SKM-1 (cell line): Measurements from ENCODE around the gene ASS1.
"Not testable (repeated sequence)": the region's sequence is repeated elsewhere in the genome, so short reads cannot be mapped to it uniquely, and the experiment has no call there.

Experiments
- DNase-seq: peaks from one replicate; lab custom pipeline; 2025; ENCODE audit not compliant: unreplicated experiment; lab: John Stamatoyannopoulos, UW

ASS1 gene

DNA sequence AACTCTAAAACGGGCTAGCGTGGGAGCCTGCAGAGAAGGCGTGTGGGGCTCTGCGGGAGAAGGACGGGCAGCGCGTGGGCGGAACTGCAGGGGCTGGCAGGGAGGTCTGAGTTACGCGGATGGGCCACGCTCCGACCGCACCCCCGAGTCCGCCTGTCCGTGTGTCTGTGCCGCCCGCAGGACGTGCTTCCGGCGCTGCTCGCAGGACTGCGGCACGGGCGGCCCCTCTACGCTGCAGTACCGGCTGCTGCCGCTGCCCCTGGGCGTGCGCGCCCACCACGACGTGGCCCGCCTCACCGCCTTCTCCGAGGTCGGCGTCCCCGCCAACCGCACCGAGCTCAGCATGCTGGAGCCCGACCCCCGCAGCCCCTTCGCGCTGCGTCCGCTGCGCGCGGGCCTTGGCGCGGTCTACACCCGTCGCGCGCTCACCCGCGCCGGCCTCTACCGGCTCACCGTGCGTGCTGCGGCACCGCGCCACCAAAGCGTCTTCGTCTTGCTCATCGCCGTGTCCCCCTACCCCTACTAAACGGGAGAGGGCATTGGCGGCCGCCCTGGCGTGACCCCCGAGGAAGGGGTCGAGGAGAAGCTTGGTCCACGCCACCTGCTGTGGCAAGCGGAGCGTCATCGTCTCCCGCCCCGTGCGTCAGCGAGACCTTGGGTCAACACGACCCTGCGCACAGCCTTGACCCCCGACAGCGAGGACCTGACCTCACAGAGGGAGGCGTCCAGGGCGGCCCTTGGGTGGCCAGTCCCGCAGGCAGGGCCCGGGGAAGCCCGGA is 11.4 kb upstream of the ASS1 start:
- DNase-seq: no peak

DNA sequence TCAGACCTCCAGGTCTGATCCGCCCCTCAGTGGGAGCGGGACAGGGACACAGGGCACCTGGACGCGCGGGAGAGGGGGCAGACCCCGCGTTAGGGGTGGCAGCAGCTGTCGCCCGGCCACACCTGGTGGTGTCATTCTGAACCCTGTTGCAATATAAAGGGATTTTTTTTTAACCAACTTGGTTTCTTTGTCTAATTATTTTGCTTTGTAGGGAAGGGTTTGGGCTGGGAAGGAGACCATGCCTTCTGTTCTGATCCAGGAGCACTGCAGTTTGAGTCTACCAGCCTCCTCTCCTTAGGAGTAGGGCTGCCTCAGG is 10.9 kb upstream of the ASS1 start:
- DNase-seq: no peak

DNA sequence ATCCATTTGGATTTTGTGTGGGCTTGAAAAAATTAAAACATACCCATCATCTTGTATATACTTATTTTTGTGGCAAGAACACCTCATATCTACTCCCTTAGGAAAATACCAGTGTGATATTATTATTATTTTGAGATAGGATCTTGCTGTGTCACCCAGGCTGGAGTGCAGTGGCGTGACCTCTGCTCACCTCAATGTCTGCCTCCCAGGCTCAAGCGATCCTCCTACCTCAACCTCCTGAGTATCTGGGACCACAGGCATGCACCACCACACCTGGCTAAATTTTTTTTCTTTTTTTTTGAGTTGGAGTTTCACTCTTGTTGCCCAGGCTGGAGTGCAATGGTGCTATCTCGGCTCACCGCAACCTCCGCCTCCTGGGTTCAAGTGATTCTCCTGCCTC is 10.1 kb upstream of the ASS1 start:
- DNase-seq: not testable (repeated sequence)

DNA sequence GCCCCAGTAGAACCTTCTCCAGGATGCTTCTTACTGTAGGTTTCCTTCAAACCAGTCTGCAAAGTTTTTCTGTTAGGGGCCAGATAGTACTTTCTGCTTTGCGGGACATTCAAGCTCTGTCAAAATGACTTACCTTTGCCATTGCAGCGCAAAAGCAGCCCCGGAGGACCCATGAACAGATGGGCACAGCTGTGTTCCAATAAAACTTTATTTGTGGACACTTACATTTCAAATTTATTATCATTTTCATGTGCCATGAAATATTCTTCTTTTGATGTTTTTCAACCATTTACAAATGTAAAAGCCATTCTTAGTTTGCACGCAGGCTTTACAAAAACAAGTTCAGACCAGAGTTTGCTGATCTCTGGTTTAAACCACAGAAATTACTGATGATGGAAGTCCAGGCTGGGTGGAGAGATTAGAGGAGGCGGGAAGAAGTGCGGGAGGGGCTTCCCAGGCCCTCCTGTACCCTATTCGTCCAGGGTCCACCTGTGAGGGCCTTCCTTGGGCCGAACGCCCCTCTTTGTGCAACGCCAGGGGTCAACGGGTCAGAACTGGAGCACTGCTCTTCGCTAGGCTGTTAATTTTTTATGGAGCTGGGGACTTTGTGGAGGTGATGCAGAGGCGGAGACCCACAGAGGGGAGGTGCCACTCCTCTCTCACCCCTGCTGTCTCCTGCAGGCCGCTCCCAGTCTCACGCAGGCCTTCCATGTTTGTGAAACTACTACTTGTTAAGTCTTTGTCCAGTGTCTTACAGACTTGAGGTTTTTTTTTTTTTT is 7.6 kb upstream of the ASS1 start:
- DNase-seq: no peak

DNA sequence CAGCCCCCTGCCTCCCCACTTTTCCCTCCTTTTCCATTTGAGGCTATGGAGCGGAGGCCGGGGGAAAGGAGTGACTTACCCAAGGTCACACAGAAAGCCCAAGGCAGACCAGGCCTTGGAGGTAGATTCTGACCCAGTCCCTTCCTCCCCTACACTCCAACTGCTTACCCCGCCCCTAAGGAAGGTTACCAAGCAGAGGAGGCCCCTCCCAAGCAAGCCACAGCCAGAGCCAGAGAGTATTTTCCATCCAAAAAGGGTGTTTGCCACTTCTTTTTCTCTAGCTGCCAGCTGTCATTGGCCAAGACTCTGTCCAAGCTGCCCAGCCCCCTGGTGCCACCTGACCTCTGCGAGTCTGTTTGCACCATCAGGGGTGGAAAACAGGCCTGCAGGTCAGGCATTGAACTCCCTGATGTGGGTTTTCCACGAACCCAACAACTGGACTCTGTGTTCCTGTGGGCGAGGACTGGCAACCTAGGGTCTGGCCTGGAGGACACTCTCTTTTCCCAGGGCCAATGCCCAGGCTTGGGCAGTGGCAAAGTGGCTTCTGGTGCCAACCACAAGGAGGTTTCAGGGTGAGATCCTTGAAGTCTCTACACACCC is 6.3 kb upstream of the ASS1 start:
- no peak for DNase-seq

DNA sequence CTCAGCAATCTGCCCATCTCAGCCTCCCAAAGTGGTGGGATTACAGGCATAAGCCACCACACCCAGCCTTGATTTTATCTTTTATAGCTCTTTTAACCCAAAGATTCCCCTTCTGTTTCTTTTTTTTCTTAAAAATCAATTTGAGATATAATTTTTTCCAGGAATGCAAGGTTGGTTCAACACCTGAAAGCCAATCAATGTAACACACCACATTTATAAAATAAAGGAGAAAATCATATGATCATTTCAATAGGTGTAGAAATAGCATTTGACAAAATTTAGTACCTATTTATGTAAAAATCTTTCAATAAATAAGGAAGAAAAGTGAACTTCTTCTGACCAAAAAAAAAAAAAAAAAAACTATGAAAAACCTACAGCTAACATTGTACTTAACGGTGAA is 3.7 kb upstream of the ASS1 start:
- no peak for DNase-seq

DNA sequence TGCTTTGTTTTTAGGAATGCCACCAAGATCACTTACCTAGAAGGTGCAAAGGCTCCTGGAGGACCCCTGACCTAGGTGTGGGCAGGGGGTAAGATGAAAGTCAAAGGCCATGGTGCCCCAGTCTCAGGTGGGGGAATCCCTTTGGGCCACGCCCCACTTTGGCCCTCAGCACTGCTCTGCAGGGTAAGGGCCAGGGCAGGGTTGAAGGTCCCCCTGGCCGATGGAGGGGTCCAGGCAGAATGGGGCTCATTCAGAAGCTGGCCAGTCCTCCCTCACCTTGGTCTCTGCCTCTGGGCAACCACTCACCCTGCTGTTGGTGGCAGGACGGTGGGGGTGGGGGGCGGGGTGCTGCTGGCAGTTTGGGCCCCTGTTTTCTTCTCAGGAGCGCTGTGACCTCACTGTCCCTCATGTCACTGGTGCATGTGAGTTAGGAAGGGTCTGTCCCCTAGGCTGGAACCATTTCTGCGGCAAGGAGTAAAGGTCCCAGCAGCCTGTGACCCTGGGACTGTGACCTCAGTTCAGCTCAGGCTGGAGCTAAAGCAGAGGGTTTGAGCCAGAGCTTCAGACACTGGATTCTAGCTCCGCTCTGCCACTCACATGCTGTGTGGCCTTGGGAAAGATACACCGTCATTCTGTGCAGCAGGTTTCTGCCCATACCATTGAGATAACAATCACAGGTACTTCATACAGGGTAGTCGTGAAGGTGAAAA is 1.9 kb upstream of the ASS1 start:
- no peak for DNase-seq

DNA sequence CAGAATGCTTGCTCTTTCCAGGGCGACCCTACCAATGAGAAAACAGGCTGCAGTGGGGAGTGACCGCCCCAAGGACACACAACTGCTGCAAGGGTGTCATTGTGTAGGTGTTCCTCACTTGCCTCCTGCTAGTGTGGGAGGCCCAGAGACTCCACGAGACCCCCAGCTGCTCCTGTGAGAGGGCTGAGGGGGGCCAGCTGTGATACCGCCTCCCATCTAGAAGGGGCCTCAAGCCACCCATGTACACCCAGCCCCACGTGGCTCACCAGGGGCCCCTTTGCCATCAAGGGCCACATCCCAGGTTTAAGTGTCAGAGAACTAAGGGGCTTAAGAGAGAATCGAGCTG is 1.3 kb upstream of the ASS1 start:
- DNase-seq: no peak

DNA sequence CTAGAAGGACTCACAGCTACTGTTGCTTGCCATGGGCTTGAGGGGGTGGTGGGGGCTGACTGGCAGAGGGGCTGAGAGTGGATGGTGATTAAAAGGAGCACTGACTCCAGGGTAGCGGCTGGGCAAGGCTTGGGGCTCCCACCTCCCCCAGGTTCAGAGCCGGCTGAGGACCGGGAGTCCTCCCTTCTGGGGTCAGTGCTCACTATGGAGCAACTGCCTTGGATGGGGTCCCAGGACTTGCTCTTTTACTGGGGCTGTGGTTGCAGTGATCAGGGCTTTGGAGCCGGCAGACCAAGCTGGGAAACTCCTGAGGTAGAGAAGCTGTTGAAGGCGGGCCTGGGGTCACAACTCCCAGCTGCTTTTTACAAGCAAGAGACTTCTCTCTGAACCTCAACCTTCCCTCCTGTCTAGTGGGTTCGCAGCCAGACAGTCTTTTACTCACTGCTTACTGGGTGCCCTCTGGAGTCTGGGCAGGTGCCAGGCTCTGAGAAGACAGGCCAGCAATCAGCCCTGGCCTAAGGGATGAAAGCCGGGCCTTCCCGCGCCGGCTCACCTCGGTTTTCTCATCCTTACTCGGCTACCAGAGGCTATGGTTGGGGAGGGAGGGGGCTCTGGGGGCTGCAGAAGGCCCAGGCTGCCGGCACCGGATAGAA is 795 bp upstream of the ASS1 start:
- DNase-seq: no peak

DNA sequence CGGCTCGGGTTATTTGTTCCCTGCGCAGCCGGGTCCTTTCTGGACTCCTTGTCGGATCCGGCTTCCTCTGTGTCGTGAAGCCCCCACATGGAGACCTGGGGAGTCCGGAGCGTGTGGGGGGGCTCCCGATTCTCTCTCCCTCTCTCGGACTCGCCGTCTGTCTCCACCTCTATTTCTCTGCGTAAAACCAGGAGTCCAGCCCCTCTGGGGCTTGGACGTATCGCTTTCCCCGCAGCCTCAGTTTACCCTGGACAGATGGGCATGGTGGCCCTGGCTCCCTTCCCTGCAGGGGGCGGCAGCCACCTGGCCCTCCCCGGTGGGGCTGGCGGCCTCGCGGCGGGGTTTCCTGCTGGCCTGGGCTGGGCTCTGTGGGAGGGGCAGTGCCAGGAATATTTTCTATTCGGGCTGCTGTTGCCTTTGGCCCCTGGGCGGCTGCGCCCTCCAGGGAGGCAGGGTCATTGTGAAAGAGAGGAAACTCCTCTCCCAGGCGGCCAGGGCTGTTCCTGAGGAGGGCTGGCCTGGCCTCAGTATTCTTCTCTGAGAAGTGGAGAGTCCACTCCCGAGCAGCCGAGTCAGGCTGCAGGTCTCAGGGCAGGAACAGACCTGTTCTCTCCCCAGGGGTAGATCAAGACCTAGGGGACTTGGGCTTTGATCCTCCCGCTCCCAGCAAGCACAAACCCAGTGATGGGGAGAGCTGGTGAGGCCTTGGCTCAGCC is 665 bp downstream of the ASS1 start:
- DNase-seq: no peak

DNA sequence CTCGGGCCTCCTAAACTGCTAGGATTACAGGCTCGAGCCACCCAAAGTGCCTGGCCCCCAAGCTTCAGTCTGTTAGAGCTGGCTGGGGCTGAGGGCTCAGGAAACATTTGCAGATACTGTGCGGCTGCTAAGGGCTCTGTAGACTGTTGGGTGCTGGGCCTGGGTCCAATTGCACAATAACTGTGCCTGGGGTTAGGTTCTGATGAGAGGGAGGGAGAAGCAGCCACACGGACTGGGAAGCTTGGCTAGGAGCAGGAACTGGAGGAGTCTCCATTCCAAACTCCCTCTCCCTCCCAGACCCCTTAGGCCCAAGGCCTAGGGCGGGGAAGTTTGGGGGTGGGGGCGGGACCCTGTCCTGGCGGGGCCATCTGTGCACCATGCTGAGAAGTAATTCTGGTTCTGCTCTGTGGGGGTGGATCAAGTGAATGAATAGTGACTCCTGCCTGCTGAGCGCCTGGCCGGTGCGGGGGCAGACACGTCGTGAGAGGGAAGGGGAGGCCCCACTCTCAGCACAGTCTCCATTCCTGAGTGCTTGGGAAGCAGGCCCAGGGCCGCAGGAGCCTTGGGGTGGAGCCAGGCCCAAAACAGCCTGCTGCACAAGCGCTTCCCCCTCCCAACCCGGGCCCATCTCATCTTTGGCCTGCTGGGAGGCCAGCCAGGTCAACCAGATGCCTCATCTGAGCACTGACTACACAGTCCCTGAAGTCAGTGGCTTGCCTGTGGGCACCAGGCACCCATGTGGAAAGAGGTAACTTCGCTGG is 1.5 kb downstream of the ASS1 start:
- no peak for DNase-seq

DNA sequence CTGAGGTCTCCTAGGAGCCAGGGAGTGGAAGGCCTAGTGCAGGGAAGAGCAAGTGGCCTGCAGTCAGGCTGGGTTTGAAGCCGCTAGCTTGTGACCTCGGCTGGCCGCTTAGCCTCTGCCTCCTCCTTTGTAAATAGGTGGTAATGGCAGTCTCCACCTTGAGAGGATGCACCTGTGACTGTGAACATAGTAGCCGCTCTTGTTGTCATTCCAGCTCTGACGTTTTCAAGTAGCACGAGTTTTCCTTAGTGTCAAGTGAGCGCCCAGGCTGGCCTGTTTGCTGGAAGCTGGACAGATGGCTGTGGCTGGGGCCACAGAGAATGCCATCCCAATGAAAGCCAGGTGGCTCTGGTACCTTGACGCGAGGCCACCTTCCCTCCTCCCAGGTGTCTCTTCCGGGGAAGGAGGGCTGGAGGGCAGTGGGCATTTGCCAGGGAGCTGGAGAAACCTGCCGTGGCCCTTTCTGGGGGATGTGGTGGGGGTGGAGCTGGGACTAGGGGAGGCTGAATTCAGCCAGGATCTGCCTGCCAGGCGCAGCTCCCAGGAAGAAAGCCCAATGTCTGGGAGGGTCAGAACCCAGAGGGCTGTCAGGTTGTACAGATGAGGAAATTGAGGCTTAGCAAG is 2.5 kb downstream of the ASS1 start:
- no peak for DNase-seq

DNA sequence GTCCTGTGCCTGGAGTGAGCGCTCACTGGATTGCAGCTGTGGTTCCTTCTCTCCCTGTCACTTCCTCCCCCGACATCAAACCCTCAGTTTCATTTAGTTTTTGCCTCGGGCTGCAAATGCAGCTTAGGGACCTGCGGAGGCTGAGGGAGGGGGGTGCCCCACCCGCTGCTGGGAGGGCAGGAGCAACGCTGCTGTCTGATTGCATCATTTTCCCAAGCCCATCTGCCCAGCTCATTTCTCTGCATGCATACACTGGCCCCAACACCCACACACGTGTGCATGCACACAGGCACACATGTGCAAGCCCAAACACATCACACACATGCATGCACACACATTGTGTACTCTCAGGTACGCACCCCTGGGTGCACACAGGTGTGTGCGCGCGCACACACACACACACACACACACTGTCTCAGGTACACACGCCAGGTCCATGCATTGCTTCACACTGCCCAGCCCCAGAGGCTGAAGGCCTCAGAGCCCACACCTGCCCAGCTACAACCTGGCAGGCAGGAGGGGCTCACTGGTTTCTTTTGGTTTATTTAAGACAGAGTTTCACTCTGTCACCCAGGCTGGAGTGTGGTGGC is 3.4 kb downstream of the ASS1 start:
- DNase-seq: peak; percentile 60

DNA sequence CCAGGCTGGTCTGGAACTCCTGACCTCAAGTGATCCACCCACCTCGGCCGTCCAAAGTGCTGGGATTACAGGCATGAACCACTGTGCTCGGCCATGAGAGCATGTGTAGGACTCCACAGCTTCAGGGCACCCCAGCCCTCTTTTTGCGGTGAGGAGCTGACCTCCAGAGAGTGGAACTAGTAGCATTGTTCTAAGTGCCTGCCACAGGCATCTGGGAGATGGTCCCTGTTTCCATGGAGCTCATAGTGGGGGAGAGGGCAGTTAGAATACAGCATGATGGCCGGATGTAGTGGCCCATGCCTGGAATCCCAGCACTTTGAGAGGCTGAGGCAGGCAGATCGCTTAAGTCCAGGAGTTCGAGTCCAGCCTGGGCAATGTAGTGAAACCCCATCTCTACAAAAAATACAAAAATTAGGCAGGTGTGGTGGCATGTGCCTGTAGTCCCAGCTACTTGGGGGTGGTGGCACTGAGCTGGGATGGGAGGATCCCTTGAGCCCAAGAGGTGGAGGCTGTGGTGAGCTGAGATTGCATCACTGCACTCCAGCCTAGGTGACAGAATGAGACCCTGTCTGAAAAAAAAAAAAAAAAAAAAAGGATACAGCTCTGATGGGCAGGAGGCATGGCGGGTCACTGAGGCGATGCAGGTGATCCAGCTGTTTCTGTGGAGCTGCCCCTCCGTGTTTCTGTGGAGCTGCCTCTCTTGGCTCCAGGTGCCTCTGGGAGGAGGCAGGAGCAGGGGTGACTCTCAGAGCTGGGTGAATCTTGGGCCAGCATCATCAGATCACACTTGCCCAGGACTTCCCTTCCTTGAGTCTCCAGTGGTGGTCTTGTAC is 4.2 kb downstream of the ASS1 start:
- DNase-seq: no peak

DNA sequence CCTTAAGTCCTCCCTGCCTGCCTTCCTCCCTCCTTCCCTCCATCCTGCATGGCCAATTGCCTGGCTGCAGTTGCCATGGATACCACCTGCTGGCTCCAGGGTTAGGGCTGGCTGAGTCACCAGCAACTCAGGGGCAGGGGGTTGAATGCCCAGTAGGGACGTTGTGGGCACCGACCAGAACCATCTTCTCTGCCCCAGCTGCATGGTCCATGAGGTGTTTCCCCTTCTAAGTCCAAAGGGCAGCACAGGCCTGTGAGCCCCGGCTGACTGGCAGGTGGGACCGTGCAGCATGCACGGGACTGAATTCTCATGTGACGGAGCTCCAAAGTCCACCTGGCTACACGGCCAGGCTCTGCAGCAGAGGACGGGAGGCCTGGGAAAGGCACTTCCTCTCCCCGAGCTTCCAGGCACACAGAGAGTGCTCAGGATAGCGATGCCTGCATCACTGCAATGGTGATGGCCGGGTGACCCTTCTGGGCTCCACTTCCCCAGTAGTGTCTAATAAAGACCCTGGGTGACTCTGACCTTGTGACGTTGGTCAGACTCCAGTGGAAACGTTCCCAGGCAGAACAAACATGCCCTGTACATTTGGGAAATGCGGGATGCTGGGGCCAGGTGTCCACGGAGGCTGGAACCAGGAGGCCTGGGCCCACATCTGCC is 5.7 kb downstream of the ASS1 start:
- DNase-seq: no peak

DNA sequence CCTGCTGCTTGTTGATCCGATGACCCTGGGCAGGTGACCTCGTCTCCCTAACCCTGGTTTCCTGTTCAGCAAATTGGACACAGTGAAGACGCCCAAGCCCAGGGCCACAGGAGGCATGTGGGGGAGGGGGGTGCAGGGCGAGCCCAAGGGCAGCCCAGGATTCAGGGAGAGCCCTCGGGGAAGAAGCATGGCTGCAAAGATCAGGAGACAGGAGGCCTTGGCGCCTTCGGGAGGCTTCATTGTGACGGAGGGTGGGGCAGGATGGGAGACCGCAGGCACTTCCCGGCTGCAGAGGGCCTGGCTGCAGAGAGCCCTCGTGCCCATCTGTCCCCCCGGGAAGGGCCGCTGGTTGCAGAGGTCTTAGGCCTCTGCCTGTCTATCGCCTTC is 6.2 kb downstream of the ASS1 start:
- DNase-seq: no peak

DNA sequence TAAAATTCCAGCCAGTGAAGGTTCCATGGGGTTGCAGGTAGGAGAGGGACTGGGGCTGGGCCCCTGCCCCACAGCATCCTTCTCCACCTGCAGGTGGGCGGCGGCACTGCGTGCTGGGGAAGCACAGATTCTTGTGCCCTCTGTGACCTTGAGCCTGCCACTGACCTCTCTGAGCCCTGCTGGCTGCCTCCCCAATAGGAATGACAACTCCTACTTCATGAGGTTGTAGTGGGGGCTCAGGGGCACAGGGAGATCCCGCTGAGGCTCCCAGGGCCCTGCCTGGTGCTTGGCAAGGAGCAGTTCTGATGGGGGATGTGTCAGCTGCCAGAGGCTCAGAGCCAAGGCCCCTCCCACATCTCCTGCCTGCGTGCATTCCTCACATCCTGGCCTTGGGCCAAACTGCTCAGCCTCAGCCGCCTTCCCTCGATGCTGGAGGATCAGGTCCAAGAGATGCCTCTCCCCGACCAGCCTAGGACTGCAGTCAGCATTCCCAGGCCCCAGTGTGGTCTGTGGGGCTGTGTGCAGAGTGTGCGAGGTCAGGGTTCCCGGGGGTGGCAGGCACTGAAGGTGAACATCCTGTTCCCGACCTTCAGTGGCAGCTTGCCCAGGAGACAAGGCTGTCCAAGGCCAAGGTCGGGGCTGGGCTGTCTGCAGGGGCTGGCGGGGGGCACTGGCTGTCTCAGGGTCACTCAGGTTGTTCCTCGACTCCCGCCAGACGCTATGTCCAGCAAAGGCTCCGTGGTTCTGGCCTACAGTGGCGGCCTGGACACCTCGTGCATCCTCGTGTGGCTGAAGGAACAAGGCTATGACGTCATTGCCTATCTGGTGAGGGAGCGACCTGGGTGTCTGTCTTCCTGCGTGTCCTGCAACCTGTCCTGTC is 7.0 kb downstream of the ASS1 start:
- no peak for DNase-seq
